Measurements from ENCODE around the gene CEP72.
"Not testable (repeated sequence)": the region's sequence is repeated elsewhere in the genome, so short reads cannot be mapped to it uniquely, and the experiment has no call there.

CEP72 gene

GRCh38 chr5:686936-687335 is 74.8 kb downstream of the CEP72 start:
- DNase-seq: not testable (repeated sequence)

GRCh38 chr5:688348-689010 is 76.3 kb downstream of the CEP72 start:
- DNase-seq: not testable (repeated sequence)

- not testable (repeated sequence) for DNase-seq
Measured at GRCh38 chr5:690293-690692, 78.2 kb downstream of the CEP72 start.

- not testable (repeated sequence) for DNase-seq
Measured at GRCh38 chr5:691049-691448, 78.9 kb downstream of the CEP72 start.

GRCh38 chr5:691817-692528 is 79.8 kb downstream of the CEP72 start:
- no peak for DNase-seq

- not testable (repeated sequence) for DNase-seq
Measured at GRCh38 chr5:692529-693041, 80.4 kb downstream of the CEP72 start.

- not testable (repeated sequence) for DNase-seq
Measured at GRCh38 chr5:693271-694041, 81.3 kb downstream of the CEP72 start, which contains the start of gene TPPP. TSS of gene TPPP (minus strand) at chr5:693352. CDS start at chr5:678060, 15,292 bp downstream.

GRCh38 chr5:694042-694431 is 81.9 kb downstream of the CEP72 start:
- not testable (repeated sequence) for DNase-seq

GRCh38 chr5:695475-695874 is 83.3 kb downstream of the CEP72 start:
- DNase-seq: not testable (repeated sequence)

- not testable (repeated sequence) for DNase-seq
Measured at GRCh38 chr5:696191-696590, 84.1 kb downstream of the CEP72 start.

- DNase-seq: not testable (repeated sequence)
Measured at GRCh38 chr5:696753-697702, 84.9 kb downstream of the CEP72 start.
